Panc1 (cell line): ENCODE data around the gene PAQR4. TPM values are rescaled to one million over a fixed set of nuclear protein-coding genes. Genes with fewer than 3 reads are reported as not detected.

ENCODE experiments used
- ATAC-seq: fragments of 200-7000 bp; cut with Tn5 transposase; 2 replicates; pipeline ENCODE4 v1.9.1; 2020; ENCODE audit warnings: mild to moderate bottlenecking, moderate library complexity
- BruUV-seq: library from RNA; stranded (reverse); fragments of 400-500 nt; replicated peaks from 2 replicates; lab custom pipeline; 2021; lab: Mats Ljungman, UMichigan
- CTCF ChIA-PET: fragments of 300-600 bp; sonication (Branson Sonifier 250); formaldehyde crosslinking; loops from one replicate; lab custom pipeline; 2022; ENCODE audit warnings: antibody characterized with exemption; lab: Charles Lee
- POLR2A ChIA-PET: fragments of 300-600 bp; sonication (Branson Sonifier 250); formaldehyde crosslinking; loops from one replicate; lab custom pipeline; 2022; ENCODE audit warnings: antibody characterized with exemption; lab: Charles Lee
- DNase-seq: peaks from one replicate; pipeline ENCODE4 v3.0.0-alpha.2; 2010; ENCODE audit warnings: low read depth, low spot score
- H3K27ac ChIP-seq: 2 replicates; pipeline ENCODE4 v1.5.1; 2011; ENCODE audit warnings: mild to moderate bottlenecking, low read length, inconsistent platforms
- H3K27me3 ChIP-seq: fragments of 200-500 bp; sonication (Bioruptor generic); 2 replicates; pipeline ENCODE4 v1.6.0; 2014; ENCODE audit warnings: low read length, inconsistent platforms; ENCODE audit not compliant: control insufficient read depth, insufficient read depth
- H3K36me3 ChIP-seq: fragments of 200-500 bp; sonication (Bioruptor generic); 2 replicates; pipeline ENCODE4 v1.5.1; 2014; ENCODE audit warnings: inconsistent platforms, mild to moderate bottlenecking, low read length, moderate library complexity; ENCODE audit not compliant: control insufficient read depth, insufficient read depth
- H3K4me1 ChIP-seq: 2 replicates; pipeline ENCODE4 v1.5.1; 2011; ENCODE audit warnings: inconsistent platforms, mild to moderate bottlenecking, low read length, moderate library complexity; ENCODE audit not compliant: control insufficient read depth, insufficient read depth
- H3K4me3 ChIP-seq, 2 experiments: 2 replicates each; pipeline ENCODE4 v1.5.1; 2011 to 2012; ENCODE audit warnings: low read depth in 2 of 2, low read length in 2 of 2, mild to moderate bottlenecking in 2 of 2, inconsistent platforms in 1 of 2, moderate library complexity in 1 of 2
- H3K9me3 ChIP-seq: fragments of 200-500 bp; sonication (Bioruptor generic); 2 replicates; pipeline ENCODE4 v1.5.1; 2014; ENCODE audit warnings: low read depth, mild to moderate bottlenecking, inconsistent platforms, low read length, moderate library complexity; ENCODE audit not compliant: control insufficient read depth, insufficient read depth
- POLR2AphosphoS5 ChIP-seq: IDR thresholded peaks from 2 replicates; pipeline ENCODE4 v1.6.1; 2012; ENCODE audit warnings: mild to moderate bottlenecking, low read depth, low read length, moderate library complexity
- REST ChIP-seq, 2 experiments: IDR thresholded peaks; 2 replicates each; pipeline ENCODE4 v1.6.1; 2011 to 2012; ENCODE audit warnings: low read depth in 2 of 2, control low read depth in 1 of 2, low read length in 1 of 2, mild to moderate bottlenecking in 1 of 2, moderate library complexity in 1 of 2; ENCODE audit not compliant: insufficient read depth in 1 of 2
- SIN3A ChIP-seq: IDR thresholded peaks from 2 replicates; pipeline ENCODE4 v1.6.1; 2012; ENCODE audit warnings: low read depth, mild to moderate bottlenecking, low read length, moderate library complexity, borderline replicate concordance; ENCODE audit not compliant: insufficient read depth
- TCF7L2 ChIP-seq: IDR thresholded peaks from 2 replicates; pipeline ENCODE4 v1.6.1; 2011; ENCODE audit warnings: mild to moderate bottlenecking, low read depth, low read length, inconsistent platforms
- in situ Hi-C: cut with HindIII; loops from 2 replicates; pipeline ENCODE4 v1.10.0; 2016; ENCODE audit warnings: low sequenced_read_pairs, low pct_unique_long_range_greater_than_20kb
- intact Hi-C: fragments of 100-400 bp; cut with micrococcal nuclease; formaldehyde crosslinking; loops from one replicate; pipeline ENCODE4 v1.10.0; 2022; ENCODE audit not compliant: unreplicated experiment
- total RNA-seq: library from RNA; stranded (reverse); gene quantifications from one replicate; pipeline ENCODE4 v1.2.1, GENCODE V29; 2021; ENCODE audit not compliant: unreplicated experiment
- TF ChIP-seq, protein P1 (sequence below): fragments of 450-650 bp; IDR thresholded peaks from 2 replicates; pipeline ENCODE4 v1.5.1; 2017; ENCODE audit warnings: mild to moderate bottlenecking

Gene PAQR4
- total RNA-seq, 1 experiment from 2014 or later: 51.8 TPM

DNA sequence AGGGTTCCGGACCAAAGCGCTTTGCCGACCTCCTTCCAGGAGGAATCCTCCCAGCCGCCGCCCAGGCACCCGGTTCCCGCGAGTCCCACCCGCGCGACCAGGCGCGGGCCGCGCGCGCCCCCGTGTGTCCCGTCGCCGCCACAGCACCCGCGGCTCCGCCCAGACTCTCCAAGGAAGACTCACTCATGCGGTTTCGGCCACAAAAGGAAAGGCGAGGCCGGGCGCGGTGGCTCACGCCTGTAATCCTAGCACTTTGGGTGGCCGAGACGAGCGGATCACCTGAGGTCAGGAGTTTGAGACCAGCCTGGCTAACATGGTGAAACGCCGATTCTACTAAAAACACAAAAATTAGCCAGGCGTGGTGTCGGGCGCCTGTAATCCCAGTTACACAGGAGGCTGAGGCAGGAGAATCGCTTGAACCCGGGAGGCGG, 14.6 kb downstream of the PAQR4 start:
- peak; percentile 75 for ATAC-seq
- Histone ChIP-seq H3K4me3 (peak overlapping the region; percentile 13 to 48), H3K27me3 (no peaks in the 10 kb centered on the region), H3K9me3 (no peaks in the 10 kb centered on the region), H3K36me3 (peaks cover 2% of the 10 kb centered on the region; the same call in 1 of the 2 replicates), H3K4me1 (peaks cover 20% of the 10 kb centered on the region), H3K27ac (peak overlapping the region; percentile 41)
- intact Hi-C loops (no loop called here), in situ Hi-C loops (no loop called here)
- no peak for DNase-seq
- BruUV-seq: no TSS peak
- POLR2A ChIA-PET: no interaction called here
- no peak for TF ChIP-seq REST (IDR thresholded peaks at IDR 0.05; ENCODE audit: insufficient read depth in 1 of 2, low read depth in 2 of 2, low read length in 1 of 2)
- TF ChIP-seq, protein P1, sequence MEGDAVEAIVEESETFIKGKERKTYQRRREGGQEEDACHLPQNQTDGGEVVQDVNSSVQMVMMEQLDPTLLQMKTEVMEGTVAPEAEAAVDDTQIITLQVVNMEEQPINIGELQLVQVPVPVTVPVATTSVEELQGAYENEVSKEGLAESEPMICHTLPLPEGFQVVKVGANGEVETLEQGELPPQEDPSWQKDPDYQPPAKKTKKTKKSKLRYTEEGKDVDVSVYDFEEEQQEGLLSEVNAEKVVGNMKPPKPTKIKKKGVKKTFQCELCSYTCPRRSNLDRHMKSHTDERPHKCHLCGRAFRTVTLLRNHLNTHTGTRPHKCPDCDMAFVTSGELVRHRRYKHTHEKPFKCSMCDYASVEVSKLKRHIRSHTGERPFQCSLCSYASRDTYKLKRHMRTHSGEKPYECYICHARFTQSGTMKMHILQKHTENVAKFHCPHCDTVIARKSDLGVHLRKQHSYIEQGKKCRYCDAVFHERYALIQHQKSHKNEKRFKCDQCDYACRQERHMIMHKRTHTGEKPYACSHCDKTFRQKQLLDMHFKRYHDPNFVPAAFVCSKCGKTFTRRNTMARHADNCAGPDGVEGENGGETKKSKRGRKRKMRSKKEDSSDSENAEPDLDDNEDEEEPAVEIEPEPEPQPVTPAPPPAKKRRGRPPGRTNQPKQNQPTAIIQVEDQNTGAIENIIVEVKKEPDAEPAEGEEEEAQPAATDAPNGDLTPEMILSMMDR: peak; percentile 99
- CTCF ChIA-PET: no interaction called here

DNA sequence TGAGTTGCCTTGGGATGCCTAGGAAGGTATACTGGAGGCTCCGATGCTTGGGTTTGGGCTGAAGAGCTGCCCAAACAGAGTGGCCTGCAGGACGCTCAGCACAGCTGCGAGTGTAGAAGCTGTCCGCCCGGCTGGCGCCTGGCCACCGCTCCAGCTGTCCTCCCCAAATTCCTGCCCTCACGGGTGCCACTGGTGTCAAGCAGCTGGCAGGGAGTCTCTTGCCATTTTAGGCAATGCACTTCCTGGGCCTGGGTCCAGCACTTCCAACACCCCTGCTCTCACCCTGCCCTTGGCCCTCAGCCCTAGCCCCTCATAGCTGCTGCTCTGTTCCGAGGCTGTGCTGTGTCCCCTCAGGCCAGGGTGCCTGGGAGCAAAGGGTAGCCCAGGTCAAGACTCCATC, 16.3 kb downstream of the PAQR4 start:
- in situ Hi-C loops: no loop called here
- ChIA-PET POLR2A (interaction anchor here (0.5 kb wide), 1 partner anchor 53 kb away, joined by 3 read pairs; no protein-coding TSS in a partner anchor), CTCF (no interaction called here)
- no peak overlapping the region for H3K27ac ChIP-seq
- no peak for TF ChIP-seq POLR2AphosphoS5
- no peak for TF ChIP-seq TCF7L2
- TF ChIP-seq, protein P1: no peak
- TF ChIP-seq SIN3A: no peak
- TF ChIP-seq REST (IDR thresholded peaks at IDR 0.05; ENCODE audit: insufficient read depth in 1 of 2, low read depth in 2 of 2, low read length in 1 of 2): no peak
- BruUV-seq: no TSS peak
- H3K27me3 ChIP-seq: no peaks in the 10 kb centered on the region
- no peak overlapping the region for H3K4me3 ChIP-seq
- ATAC-seq (no peak), DNase-seq (no peak)
- peaks cover 20% of the 10 kb centered on the region for H3K4me1 ChIP-seq
- intact Hi-C loops: no loop called here
- H3K9me3 ChIP-seq: no peaks in the 10 kb centered on the region
- H3K36me3 ChIP-seq: no peaks in the 10 kb centered on the region
